ENCODE data around the gene AGBL4. TPM values are rescaled to one million over a fixed set of nuclear protein-coding genes. Genes with fewer than 3 reads are reported as not detected.

Gene AGBL4
- total and polyA plus RNA-seq, 2 experiments from 2014 or later, result not detected

DNA sequence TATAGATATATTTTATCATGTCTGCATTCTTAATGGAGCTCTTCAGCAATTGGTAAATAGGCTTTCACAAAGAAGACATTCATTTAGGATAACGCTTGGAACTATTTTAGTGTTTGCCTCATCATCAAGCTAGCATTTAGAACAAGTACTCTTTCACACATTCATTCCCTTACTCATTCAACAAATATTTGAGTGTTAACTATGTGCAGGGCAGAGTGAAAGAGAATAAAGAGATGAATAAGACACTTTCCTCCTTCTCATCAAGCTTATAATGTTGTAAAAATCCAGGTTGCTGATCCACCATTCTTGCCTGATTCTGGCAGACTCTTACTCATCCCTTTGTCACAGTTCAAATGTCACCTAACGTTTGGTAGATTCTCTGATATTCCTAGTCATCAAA is 860.7 kb downstream of the AGBL4 start:
- Histone ChIP-seq H3K4me3 (no peak overlapping the region), H3K4me1 (ENCODE audit: insufficient read depth) (no peaks in the 10 kb centered on the region), H3K9ac (no peak overlapping the region), H2AFZ (no peak overlapping the region), H3F3A (ENCODE audit: insufficient read depth) (no peaks in the 10 kb centered on the region), H3K36me3 (ENCODE audit: low read depth) (no peaks in the 10 kb centered on the region), H4K20me1 (ENCODE audit: insufficient read depth) (no peaks in the 10 kb centered on the region), H3K4me2 (ENCODE audit: unreplicated experiment) (no peak overlapping the region), H3K9me3 (ENCODE audit: low read depth) (no peaks in the 10 kb centered on the region), H3K9me2 (ENCODE audit: insufficient read depth) (no peaks in the 10 kb centered on the region), H3K79me2 (ENCODE audit: insufficient read depth) (no peaks in the 10 kb centered on the region), H3K27ac (no peak overlapping the region), H3K27me3 (replicated peaks; ENCODE audit: insufficient read depth) (no peaks in the 10 kb centered on the region)
- peak; percentile 29 for DNase-seq
- in situ Hi-C loops (cut with MboI), result no loop called here
- TF ChIP-seq EZH2 (IDR thresholded peaks at IDR 0.05; ENCODE audit: insufficient read depth, poor library complexity, severe bottlenecking), result no peak
- no peak for TF ChIP-seq EZH2phosphoT487 (IDR thresholded peaks at IDR 0.05; ENCODE audit: insufficient read depth, low read depth)
- 3 to 4% methylated on average over 2 of the region's 2 CpGs for WGBS, 2 experiments (ENCODE audit: low coverage in 1 of 2, low lambda C conversion rate in 2 of 2, missing lambda C conversion rate in 2 of 2)

DNA sequence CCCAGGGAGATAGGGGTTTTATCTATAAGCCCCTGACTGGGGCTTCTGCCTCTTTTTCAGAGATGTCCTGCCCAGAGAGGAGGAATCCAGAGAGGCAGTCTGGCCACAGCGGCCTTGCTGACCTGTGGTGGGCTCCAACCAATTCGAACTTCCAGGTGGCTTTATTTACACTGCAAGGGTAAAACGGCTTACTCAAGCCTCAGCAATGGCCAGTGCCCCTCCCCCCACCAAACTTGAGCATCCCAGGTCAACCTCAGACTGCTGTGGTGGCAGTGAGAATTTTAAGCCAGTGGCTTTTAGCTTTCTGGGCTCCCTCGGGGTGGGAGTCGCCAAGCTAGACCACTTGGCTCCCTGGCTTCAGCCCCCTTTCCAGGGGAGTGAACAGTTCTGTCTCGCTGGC is 863.1 kb downstream of the AGBL4 start:
- no peak overlapping the region for H2AFZ ChIP-seq
- 29 to 35% methylated on average over 6 of the region's 6 CpGs for WGBS, 2 experiments (ENCODE audit: low coverage in 1 of 2, low lambda C conversion rate in 2 of 2, missing lambda C conversion rate in 2 of 2)
- no peak overlapping the region for H3K4me3 ChIP-seq
- no peaks in the 10 kb centered on the region for H3K9me2 ChIP-seq (ENCODE audit: insufficient read depth)
- H3K4me1 ChIP-seq (ENCODE audit: insufficient read depth), result no peaks in the 10 kb centered on the region
- H3K27me3 ChIP-seq (replicated peaks; ENCODE audit: insufficient read depth), result no peaks in the 10 kb centered on the region
- no peak for DNase-seq
- H3K36me3 ChIP-seq (ENCODE audit: low read depth), result no peaks in the 10 kb centered on the region
- H3K9ac ChIP-seq, result no peak overlapping the region
- H3K79me2 ChIP-seq (ENCODE audit: insufficient read depth), result no peaks in the 10 kb centered on the region
- no peak overlapping the region for H3K27ac ChIP-seq
- no peak overlapping the region for H3K4me2 ChIP-seq (ENCODE audit: unreplicated experiment)
- TF ChIP-seq EZH2 (IDR thresholded peaks at IDR 0.05; ENCODE audit: insufficient read depth, poor library complexity, severe bottlenecking), result no peak
- TF ChIP-seq EZH2phosphoT487 (IDR thresholded peaks at IDR 0.05; ENCODE audit: insufficient read depth, low read depth), result no peak
- in situ Hi-C loops (cut with MboI), result no loop called here
- no peaks in the 10 kb centered on the region for H3K9me3 ChIP-seq (ENCODE audit: low read depth)
- no peaks in the 10 kb centered on the region for H4K20me1 ChIP-seq (ENCODE audit: insufficient read depth)
- no peaks in the 10 kb centered on the region for H3F3A ChIP-seq (ENCODE audit: insufficient read depth)

DNA sequence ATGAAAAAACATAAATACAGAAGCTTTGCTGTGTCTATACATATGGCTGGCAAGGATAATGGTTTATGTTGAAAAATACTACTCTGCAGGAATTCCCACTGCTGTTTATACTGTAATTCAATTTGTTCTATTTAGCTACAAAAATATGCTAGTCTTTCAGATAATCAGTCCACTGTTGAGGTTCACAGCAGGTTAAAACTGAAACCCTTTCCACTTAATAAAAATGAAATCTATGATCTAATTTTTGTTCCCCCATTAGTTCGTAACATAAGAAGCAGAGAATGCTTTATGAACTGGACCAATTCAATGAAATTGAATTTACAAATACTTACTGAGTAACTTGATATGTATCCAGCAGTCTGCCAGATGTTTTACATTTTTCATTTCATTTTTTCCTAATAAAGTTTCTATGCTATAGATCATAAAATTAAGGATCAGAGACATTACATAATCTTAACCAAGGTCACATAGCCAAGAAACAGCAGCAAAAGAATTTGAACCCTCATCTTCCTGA is 887.0 kb downstream of the AGBL4 start:
- WGBS, 2 experiments (ENCODE audit: low coverage in 1 of 2, low lambda C conversion rate in 2 of 2, missing lambda C conversion rate in 2 of 2), result 2 to 6% methylated on average over 1 of the region's 1 CpG
- H2AFZ ChIP-seq, result no peak overlapping the region
- H3K4me1 ChIP-seq (ENCODE audit: insufficient read depth), result no peaks in the 10 kb centered on the region
- H3K9me2 ChIP-seq (ENCODE audit: insufficient read depth), result no peaks in the 10 kb centered on the region
- in situ Hi-C loops (cut with MboI), result no loop called here
- no peak overlapping the region for H3K9ac ChIP-seq
- H3K27ac ChIP-seq, result no peak overlapping the region
- no peaks in the 10 kb centered on the region for H3K36me3 ChIP-seq (ENCODE audit: low read depth)
- H3K4me3 ChIP-seq, result no peak overlapping the region
- H3K79me2 ChIP-seq (ENCODE audit: insufficient read depth), result no peaks in the 10 kb centered on the region
- H3K9me3 ChIP-seq (ENCODE audit: low read depth), result no peaks in the 10 kb centered on the region
- TF ChIP-seq EZH2 (IDR thresholded peaks at IDR 0.05; ENCODE audit: insufficient read depth, poor library complexity, severe bottlenecking) (no peak), EZH2phosphoT487 (IDR thresholded peaks at IDR 0.05; ENCODE audit: insufficient read depth, low read depth) (no peak)
- DNase-seq, result no peak
- no peaks in the 10 kb centered on the region for H3K27me3 ChIP-seq (replicated peaks; ENCODE audit: insufficient read depth)
- no peaks in the 10 kb centered on the region for H3F3A ChIP-seq (ENCODE audit: insufficient read depth)
- H3K4me2 ChIP-seq (ENCODE audit: unreplicated experiment), result no peak overlapping the region
- H4K20me1 ChIP-seq (ENCODE audit: insufficient read depth), result no peaks in the 10 kb centered on the region

DNA sequence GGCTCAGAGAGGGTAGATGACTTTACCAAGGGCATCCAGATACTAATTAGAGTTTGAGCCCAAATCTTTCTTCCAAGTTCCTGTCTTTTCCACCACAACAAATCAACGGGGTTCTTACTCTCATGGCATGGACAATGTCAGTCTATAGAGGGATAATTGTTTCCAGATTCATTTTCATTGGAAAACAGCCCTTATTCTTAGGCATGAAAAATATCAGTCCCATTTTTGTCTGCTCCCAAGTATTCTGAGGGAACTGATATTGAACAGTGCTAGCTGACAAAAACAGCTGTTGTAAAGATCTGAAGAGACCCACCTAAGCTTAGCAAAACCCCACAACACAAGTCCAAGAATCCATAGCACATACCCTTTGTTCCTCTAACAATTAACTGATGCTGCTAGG is 898.0 kb downstream of the AGBL4 start:
- H3K4me1 ChIP-seq (ENCODE audit: insufficient read depth), result no peaks in the 10 kb centered on the region
- 0% methylated on average over 1 of the region's 1 CpG for WGBS, 2 experiments (ENCODE audit: low coverage in 1 of 2, low lambda C conversion rate in 2 of 2, missing lambda C conversion rate in 2 of 2)
- no peaks in the 10 kb centered on the region for H3K27me3 ChIP-seq (replicated peaks; ENCODE audit: insufficient read depth)
- H3K9ac ChIP-seq, result no peak overlapping the region
- H4K20me1 ChIP-seq (ENCODE audit: insufficient read depth), result no peaks in the 10 kb centered on the region
- H3K79me2 ChIP-seq (ENCODE audit: insufficient read depth), result no peaks in the 10 kb centered on the region
- no peak overlapping the region for H3K4me2 ChIP-seq (ENCODE audit: unreplicated experiment)
- H3K9me3 ChIP-seq (ENCODE audit: low read depth), result peaks cover 3% of the 10 kb centered on the region
- no peak overlapping the region for H3K4me3 ChIP-seq
- TF ChIP-seq EZH2phosphoT487 (IDR thresholded peaks at IDR 0.05; ENCODE audit: insufficient read depth, low read depth), result no peak
- TF ChIP-seq EZH2 (IDR thresholded peaks at IDR 0.05; ENCODE audit: insufficient read depth, poor library complexity, severe bottlenecking), result no peak
- 0 out of 2 replicates have a peak, but pooled peaks cover 2% of the 10 kb centered on the region for H3K9me2 ChIP-seq (ENCODE audit: insufficient read depth)
- no peak for DNase-seq
- no peaks in the 10 kb centered on the region for H3F3A ChIP-seq (ENCODE audit: insufficient read depth)
- in situ Hi-C loops (cut with MboI), result no loop called here
- H3K36me3 ChIP-seq (ENCODE audit: low read depth), result no peaks in the 10 kb centered on the region
- no peak overlapping the region for H3K27ac ChIP-seq
- no peak overlapping the region for H2AFZ ChIP-seq

DNA sequence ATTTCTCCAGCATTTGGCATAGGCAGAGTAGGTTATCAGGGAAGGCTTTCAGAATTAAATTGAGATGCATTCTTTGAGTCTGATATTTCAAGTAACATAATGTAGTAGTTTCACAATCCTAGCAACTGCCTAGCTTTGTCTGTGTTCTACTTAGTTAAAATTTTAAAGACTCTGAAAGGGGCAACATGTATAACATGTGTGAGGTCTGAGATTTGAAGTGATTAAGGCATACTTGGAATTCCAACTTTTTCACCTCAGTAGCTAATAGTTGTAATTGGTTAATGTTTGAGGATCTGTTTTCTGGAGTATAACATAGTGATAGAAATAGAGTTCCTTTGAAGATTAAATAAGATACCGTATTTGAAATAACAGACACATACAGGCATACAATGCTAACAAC is 911.8 kb downstream of the AGBL4 start:
- H3K4me3 ChIP-seq, result no peak overlapping the region
- no peaks in the 10 kb centered on the region for H3K36me3 ChIP-seq (ENCODE audit: low read depth)
- 25 to 40% methylated on average over 1 of the region's 1 CpG for WGBS, 2 experiments (ENCODE audit: low coverage in 1 of 2, low lambda C conversion rate in 2 of 2, missing lambda C conversion rate in 2 of 2)
- H3F3A ChIP-seq (ENCODE audit: insufficient read depth), result no peaks in the 10 kb centered on the region
- no peaks in the 10 kb centered on the region for H3K9me2 ChIP-seq (ENCODE audit: insufficient read depth)
- H3K79me2 ChIP-seq (ENCODE audit: insufficient read depth), result no peaks in the 10 kb centered on the region
- no peak overlapping the region for H3K9ac ChIP-seq
- in situ Hi-C loops (cut with MboI), result no loop called here
- no peaks in the 10 kb centered on the region for H3K4me1 ChIP-seq (ENCODE audit: insufficient read depth)
- H3K4me2 ChIP-seq (ENCODE audit: unreplicated experiment), result no peak overlapping the region
- H3K9me3 ChIP-seq (ENCODE audit: low read depth), result no peaks in the 10 kb centered on the region
- no peaks in the 10 kb centered on the region for H4K20me1 ChIP-seq (ENCODE audit: insufficient read depth)
- DNase-seq, result no peak
- H3K27me3 ChIP-seq (replicated peaks; ENCODE audit: insufficient read depth), result no peaks in the 10 kb centered on the region
- TF ChIP-seq EZH2 (IDR thresholded peaks at IDR 0.05; ENCODE audit: insufficient read depth, poor library complexity, severe bottlenecking) (no peak), EZH2phosphoT487 (IDR thresholded peaks at IDR 0.05; ENCODE audit: insufficient read depth, low read depth) (no peak)
- H3K27ac ChIP-seq, result no peak overlapping the region
- no peak overlapping the region for H2AFZ ChIP-seq

Data from GM23248 (cell line).